Adipocyte (in vitro differentiated cells): ENCODE data around the gene PSKH1.
A peak's percentile ranks its signal among the peaks of the same experiment; 100 is the strongest.

Source experiments
- DNase-seq: peaks from one replicate; pipeline ENCODE4 v3.0.0-alpha.2; 2015; ENCODE audit warnings: low read depth
- H3K27me3 ChIP-seq: replicated peaks from 2 replicates; pipeline ENCODE4 v1.7.0; 2013; ENCODE audit warnings: mild to moderate bottlenecking, low read length, moderate library complexity; ENCODE audit not compliant: control insufficient read depth, insufficient read depth
- H3K36me3 ChIP-seq: 2 replicates; pipeline ENCODE4 v1.7.0; 2013; ENCODE audit warnings: low read length, mild to moderate bottlenecking, moderate library complexity; ENCODE audit not compliant: control insufficient read depth, insufficient read depth, severe bottlenecking
- H3K4me1 ChIP-seq: 2 replicates; pipeline ENCODE4 v1.7.0; 2013; ENCODE audit warnings: mild to moderate bottlenecking, low read length, moderate library complexity; ENCODE audit not compliant: control insufficient read depth, insufficient read depth
- H3K4me3 ChIP-seq: 2 replicates; pipeline ENCODE4 v1.7.0; 2013; ENCODE audit warnings: mild to moderate bottlenecking, low read length, moderate library complexity
- H3K9ac ChIP-seq: 2 replicates; pipeline ENCODE4 v1.7.0; 2013; ENCODE audit warnings: mild to moderate bottlenecking, low read length, moderate library complexity
- H3K9me3 ChIP-seq: 2 replicates; pipeline ENCODE4 v1.7.0; 2013; ENCODE audit warnings: mild to moderate bottlenecking, low read length, moderate library complexity; ENCODE audit not compliant: control insufficient read depth

Gene PSKH1

GRCh38 chr16:67869653-67870052, 23.4 kb upstream of the PSKH1 start:
- Histone ChIP-seq H3K9ac (no peak overlapping the region), H3K4me3 (no peak overlapping the region), H3K4me1 (peaks cover 26% of the 10 kb centered on the region), H3K9me3 (no peaks in the 10 kb centered on the region), H3K36me3 (peaks cover 50% of the 10 kb centered on the region), H3K27me3 (no peaks in the 10 kb centered on the region)
- no peak for DNase-seq

DNA sequence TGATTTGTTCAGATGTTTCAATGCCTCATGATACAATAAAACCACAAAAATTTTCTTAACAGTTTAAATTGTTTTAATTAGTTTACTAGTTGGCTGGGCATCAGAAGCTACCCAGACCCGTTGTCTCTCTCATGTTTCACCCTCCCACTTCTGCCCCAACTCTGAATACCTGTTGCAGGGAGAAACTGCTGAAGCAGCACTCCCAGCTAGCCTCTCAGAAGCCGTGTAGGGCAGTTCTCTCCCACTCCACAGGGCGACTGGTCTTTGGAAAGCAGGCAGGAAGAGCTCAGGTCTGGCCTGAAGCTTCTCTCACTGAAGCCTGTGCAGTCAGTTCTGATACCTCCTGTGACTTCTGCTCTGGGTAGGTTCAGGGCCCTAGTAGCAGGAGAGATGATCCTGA, 21.8 kb upstream of the PSKH1 start:
- Histone ChIP-seq H3K4me1 (peaks cover 21% of the 10 kb centered on the region), H3K36me3 (peaks cover 44% of the 10 kb centered on the region), H3K4me3 (no peak overlapping the region), H3K9ac (no peak overlapping the region), H3K27me3 (no peaks in the 10 kb centered on the region), H3K9me3 (no peaks in the 10 kb centered on the region)
- DNase-seq, result no peak

DNA sequence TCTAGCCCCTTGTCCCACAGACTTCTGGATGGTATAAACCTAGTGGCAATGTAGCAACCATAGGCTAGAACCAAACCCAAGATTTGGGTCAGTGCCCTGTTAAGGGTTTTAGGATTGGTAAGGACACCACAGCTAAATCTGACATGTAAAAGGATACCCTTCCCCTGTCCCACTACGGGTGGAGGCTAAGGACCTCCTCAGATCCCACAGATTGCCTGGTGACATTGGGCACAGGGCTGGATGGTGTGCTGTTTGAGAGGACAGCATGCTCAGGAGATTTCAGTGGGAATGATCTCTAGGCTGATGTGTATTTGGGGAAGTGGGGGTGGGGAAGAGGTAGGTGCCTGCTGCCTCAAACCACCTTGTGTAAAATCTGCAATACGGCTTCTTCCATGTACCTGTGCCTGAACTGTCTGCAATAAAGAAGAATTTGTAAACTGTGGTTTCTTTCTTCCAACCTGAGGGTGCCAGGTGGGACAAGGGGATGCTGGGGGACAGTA, 20.9 kb upstream of the PSKH1 start:
- H3K4me3 ChIP-seq, result peak overlapping the region; percentile 95
- H3K36me3 ChIP-seq, result peaks cover 48% of the 10 kb centered on the region
- no peaks in the 10 kb centered on the region for H3K9me3 ChIP-seq
- no peak for DNase-seq
- H3K4me1 ChIP-seq, result peaks cover 21% of the 10 kb centered on the region
- no peaks in the 10 kb centered on the region for H3K27me3 ChIP-seq
- H3K9ac ChIP-seq, result peak overlapping the region; percentile 95

DNA sequence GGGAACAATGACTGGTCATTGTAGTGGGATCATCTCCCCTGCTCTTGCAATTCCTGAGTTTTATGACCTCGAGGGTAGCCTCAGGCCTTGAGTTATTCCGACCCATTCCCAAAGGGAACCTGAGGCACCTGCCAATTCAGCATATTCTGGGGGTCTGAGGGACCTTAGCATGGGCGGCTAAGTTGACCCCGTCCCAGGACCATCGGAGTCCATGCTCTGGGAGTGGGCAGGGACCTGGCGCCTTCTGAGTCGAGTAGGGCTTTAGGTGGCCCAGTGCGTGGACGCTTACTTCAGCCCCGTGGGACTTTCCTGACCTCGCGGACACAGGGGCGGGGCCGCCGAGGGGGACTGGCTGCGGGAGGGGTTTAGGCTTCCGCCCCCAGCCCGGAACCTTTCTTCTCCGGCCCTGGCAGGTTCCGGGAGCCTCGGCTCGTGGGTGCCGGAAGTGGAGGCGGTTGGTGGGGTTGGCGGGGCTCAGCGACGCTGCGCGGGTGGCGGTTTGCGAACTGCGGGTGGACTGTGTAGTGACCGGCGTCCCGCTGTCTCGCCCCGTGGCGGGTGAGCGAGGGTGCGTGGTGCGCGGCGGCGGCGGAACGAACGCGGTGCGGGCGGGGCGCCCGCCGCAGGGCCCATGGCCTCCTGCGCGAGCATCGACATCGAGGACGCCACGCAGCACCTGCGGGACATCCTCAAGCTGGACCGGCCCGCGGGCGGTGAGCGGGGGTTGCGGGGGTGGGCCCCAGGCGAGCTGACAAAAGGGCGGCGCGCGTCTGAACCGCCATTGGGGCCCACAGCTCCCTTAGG, 20.2 kb upstream of the PSKH1 start, which contains the start of gene EDC4:
Gene EDC4, plus strand, starts transcription at position 422 of the 804 bp plus-strand sequence. Its CDS starts 210 bp downstream, at position 632.
- Histone ChIP-seq H3K36me3 (peaks cover 49% of the 10 kb centered on the region), H3K9ac (peak within 1 kb of the TSS; percentile 95), H3K27me3 (no peaks in the 10 kb centered on the region), H3K4me1 (peaks cover 21% of the 10 kb centered on the region), H3K9me3 (no peaks in the 10 kb centered on the region), H3K4me3 (peak within 1 kb of the TSS; percentile 95)
- peak; percentile 92 for DNase-seq

- H3K36me3 ChIP-seq, result peaks cover 49% of the 10 kb centered on the region
- H3K27me3 ChIP-seq, result no peaks in the 10 kb centered on the region
- H3K4me1 ChIP-seq, result peaks cover 17% of the 10 kb centered on the region
- DNase-seq, result peak; percentile 50
- no peaks in the 10 kb centered on the region for H3K9me3 ChIP-seq
- H3K9ac ChIP-seq, result peak overlapping the region; percentile 95
- peak overlapping the region; percentile 95 for H3K4me3 ChIP-seq
These were observed 19.4 kb upstream of the PSKH1 start for GRCh38 chr16:67873435-67874370.

GRCh38 chr16:67874372-67874771, 18.7 kb upstream of the PSKH1 start:
- Histone ChIP-seq H3K9ac (peak overlapping the region; percentile 95), H3K27me3 (no peaks in the 10 kb centered on the region), H3K36me3 (peaks cover 54% of the 10 kb centered on the region), H3K4me1 (peaks cover 16% of the 10 kb centered on the region), H3K9me3 (no peaks in the 10 kb centered on the region), H3K4me3 (peak overlapping the region; percentile 95)
- DNase-seq, result no peak

GRCh38 chr16:67877064-67877463, 16.0 kb upstream of the PSKH1 start:
- H3K36me3 ChIP-seq, result peaks cover 56% of the 10 kb centered on the region
- H3K9ac ChIP-seq, result no peak overlapping the region
- no peaks in the 10 kb centered on the region for H3K27me3 ChIP-seq
- no peak overlapping the region for H3K4me3 ChIP-seq
- no peak for DNase-seq
- H3K9me3 ChIP-seq, result no peaks in the 10 kb centered on the region
- H3K4me1 ChIP-seq, result peaks cover 16% of the 10 kb centered on the region

- Histone ChIP-seq H3K9me3 (no peaks in the 10 kb centered on the region), H3K27me3 (no peaks in the 10 kb centered on the region), H3K4me3 (no peak overlapping the region), H3K36me3 (peaks cover 66% of the 10 kb centered on the region), H3K4me1 (peaks cover 12% of the 10 kb centered on the region), H3K9ac (no peak overlapping the region)
- DNase-seq, result no peak
These were observed 14.8 kb upstream of the PSKH1 start for GRCh38 chr16:67878232-67878631.

GRCh38 chr16:67878846-67879245, 14.2 kb upstream of the PSKH1 start:
- H3K36me3 ChIP-seq, result peaks cover 71% of the 10 kb centered on the region
- no peak overlapping the region for H3K9ac ChIP-seq
- no peaks in the 10 kb centered on the region for H3K27me3 ChIP-seq
- no peak for DNase-seq
- H3K4me3 ChIP-seq, result no peak overlapping the region
- peaks cover 9% of the 10 kb centered on the region for H3K4me1 ChIP-seq
- no peaks in the 10 kb centered on the region for H3K9me3 ChIP-seq

DNA sequence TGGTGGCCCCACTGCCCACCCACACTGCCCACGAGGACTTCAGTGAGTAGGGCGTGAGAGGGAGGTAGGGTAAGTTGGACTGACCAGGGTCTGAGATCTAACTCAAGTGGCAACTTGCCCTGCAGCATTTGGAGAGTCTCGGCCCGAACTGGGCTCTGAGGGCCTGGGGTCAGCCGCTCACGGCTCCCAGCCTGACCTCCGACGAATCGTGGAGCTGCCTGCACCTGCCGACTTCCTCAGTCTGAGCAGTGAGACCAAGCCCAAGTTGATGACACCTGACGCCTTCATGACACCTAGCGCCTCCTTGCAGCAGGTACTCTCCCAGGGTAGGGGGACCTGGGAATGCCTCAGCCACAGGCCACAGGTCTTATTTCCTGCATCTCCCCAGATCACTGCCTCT, 13.6 kb upstream of the PSKH1 start:
- Histone ChIP-seq H3K9ac (no peak overlapping the region), H3K4me3 (no peak overlapping the region), H3K36me3 (peaks cover 74% of the 10 kb centered on the region), H3K4me1 (peaks cover 7% of the 10 kb centered on the region), H3K9me3 (no peaks in the 10 kb centered on the region), H3K27me3 (no peaks in the 10 kb centered on the region)
- no peak for DNase-seq

GRCh38 chr16:67879936-67880335, 13.1 kb upstream of the PSKH1 start:
- no peaks in the 10 kb centered on the region for H3K9me3 ChIP-seq
- DNase-seq, result no peak
- peaks cover 74% of the 10 kb centered on the region for H3K36me3 ChIP-seq
- peaks cover 8% of the 10 kb centered on the region for H3K4me1 ChIP-seq
- no peak overlapping the region for H3K9ac ChIP-seq
- no peaks in the 10 kb centered on the region for H3K27me3 ChIP-seq
- H3K4me3 ChIP-seq, result no peak overlapping the region
